Ovary (tissue), 3 donors: Measurements from ENCODE around the gene AP1M2.

Experiments used
- EP300 ChIP-seq: sonication (generic); formaldehyde crosslinking; IDR thresholded peaks from one replicate; pipeline ENCODE4 v1.6.1; 2017; ENCODE audit warnings: antibody characterized with exemption
- POLR2A ChIP-seq: fragments of 450-650 bp; IDR thresholded peaks from one replicate; pipeline ENCODE4 v1.6.1; 2017; ENCODE audit warnings: antibody characterized with exemption, mild to moderate bottlenecking, moderate library complexity
- TF ChIP-seq, protein P1 (sequence below), 3 donors: fragments of 450-650 bp in 2 of 3; fragments of 200-600 bp in 1 of 3; IDR thresholded peaks; one replicate each; pipeline versions ENCODE4 v1.5.1 to v1.8.0; 2016 to 2022; ENCODE audit warnings: antibody characterized with exemption in 3 of 3, mild to moderate bottlenecking in 1 of 3
- donor health status: DM: no; HTN: no; CAD: no.

DNA sequence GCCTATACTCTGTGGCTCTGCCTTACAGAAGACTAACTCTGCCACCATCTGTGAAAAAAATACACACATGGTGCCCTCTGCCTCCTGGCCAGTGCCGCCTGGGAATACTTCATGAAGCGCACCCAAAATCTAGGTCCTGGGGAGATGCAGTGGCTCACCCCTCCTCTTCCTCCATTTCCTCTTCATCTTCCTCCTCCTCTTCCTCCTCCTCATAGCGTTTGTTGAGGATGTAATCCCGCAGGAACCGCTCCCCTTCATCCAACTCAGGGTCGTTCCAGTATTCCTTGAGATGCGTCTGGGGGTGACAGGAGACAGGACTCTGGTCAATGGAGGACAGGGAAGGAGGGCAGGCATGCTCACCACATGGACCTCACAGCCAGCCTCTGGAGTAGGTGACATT lies 27.0 kb downstream of the AP1M2 start:
- TF ChIP-seq, protein P1, sequence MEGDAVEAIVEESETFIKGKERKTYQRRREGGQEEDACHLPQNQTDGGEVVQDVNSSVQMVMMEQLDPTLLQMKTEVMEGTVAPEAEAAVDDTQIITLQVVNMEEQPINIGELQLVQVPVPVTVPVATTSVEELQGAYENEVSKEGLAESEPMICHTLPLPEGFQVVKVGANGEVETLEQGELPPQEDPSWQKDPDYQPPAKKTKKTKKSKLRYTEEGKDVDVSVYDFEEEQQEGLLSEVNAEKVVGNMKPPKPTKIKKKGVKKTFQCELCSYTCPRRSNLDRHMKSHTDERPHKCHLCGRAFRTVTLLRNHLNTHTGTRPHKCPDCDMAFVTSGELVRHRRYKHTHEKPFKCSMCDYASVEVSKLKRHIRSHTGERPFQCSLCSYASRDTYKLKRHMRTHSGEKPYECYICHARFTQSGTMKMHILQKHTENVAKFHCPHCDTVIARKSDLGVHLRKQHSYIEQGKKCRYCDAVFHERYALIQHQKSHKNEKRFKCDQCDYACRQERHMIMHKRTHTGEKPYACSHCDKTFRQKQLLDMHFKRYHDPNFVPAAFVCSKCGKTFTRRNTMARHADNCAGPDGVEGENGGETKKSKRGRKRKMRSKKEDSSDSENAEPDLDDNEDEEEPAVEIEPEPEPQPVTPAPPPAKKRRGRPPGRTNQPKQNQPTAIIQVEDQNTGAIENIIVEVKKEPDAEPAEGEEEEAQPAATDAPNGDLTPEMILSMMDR (IDR thresholded peaks at IDR 0.05) = no peak
- no peak for TF ChIP-seq POLR2A
- TF ChIP-seq EP300 = no peak
